Measurements from ENCODE around the gene DAGLB.

Gene DAGLB

DNA sequence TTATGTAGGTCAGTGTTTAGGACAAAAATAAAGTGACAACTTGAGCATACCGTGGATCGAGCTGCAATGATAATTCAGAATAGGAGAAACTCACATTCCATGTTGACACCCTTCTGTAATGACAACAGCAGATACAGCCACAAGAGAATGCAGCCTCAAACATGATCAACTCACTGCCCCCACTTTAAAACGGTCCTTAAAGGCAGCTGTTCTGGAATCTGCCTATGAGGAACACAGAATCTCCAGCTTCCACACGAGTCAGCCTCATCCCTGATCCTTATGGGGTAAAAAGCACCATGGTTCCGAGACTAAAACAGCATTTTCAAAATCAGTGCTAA, 32.5 kb upstream of the DAGLB start:
- no peak overlapping the region for H3K4me3 ChIP-seq (ENCODE audit: low read depth, low read length)
- in situ Hi-C loops (cut with HindIII; ENCODE audit: low sequenced_read_pairs): no loop called here
- TF ChIP-seq, protein P1, sequence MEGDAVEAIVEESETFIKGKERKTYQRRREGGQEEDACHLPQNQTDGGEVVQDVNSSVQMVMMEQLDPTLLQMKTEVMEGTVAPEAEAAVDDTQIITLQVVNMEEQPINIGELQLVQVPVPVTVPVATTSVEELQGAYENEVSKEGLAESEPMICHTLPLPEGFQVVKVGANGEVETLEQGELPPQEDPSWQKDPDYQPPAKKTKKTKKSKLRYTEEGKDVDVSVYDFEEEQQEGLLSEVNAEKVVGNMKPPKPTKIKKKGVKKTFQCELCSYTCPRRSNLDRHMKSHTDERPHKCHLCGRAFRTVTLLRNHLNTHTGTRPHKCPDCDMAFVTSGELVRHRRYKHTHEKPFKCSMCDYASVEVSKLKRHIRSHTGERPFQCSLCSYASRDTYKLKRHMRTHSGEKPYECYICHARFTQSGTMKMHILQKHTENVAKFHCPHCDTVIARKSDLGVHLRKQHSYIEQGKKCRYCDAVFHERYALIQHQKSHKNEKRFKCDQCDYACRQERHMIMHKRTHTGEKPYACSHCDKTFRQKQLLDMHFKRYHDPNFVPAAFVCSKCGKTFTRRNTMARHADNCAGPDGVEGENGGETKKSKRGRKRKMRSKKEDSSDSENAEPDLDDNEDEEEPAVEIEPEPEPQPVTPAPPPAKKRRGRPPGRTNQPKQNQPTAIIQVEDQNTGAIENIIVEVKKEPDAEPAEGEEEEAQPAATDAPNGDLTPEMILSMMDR (IDR thresholded peaks at IDR 0.05; ENCODE audit: low read depth, low read length, missing control alignments): no peak
- DNase-seq (ENCODE audit: low read depth): no peak

DNA sequence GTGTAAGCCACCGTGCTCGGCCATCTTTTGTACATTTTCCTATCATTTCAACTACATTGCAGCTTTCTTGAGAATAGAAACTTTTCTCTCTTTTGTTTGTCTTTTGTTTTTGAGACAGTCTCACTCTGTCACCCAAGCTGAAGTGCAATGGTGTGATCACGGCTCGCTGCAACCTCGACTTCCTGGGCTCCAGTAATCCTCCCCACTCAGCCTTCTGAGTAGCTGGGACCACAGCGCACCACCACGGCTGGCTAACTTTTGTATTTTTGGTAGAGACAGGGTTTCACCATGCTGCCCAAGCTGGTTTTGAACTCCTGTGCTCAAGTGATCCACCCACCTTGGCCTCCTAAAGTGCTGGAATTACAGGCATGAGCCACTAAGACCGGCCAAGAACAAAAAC, 31.3 kb upstream of the DAGLB start:
- in situ Hi-C loops (cut with HindIII; ENCODE audit: low sequenced_read_pairs): no loop called here
- H3K4me3 ChIP-seq (ENCODE audit: low read depth, low read length): no peak overlapping the region
- TF ChIP-seq, protein P1 (IDR thresholded peaks at IDR 0.05; ENCODE audit: low read depth, low read length, missing control alignments): no peak
- DNase-seq (ENCODE audit: low read depth): no peak

DNA sequence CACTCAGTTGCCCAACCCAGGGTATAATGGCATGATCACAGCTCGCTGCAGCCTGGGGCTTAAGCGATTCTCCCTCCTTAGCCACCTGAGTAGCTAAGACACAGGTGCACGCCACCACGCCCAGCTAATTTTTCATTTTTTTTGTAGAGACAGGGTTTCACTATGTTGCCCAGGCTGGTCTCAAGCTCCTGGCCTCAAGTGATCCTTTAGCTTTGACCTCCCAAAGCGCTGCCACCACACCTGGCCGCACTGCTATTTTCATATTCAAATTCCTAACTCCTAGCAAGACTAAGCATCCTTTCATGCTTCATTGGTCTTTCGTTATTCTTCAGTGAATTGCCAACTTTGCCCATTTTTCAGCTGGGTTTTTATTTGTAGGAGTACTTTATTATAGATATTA, 30.4 kb upstream of the DAGLB start:
- TF ChIP-seq, protein P1 (IDR thresholded peaks at IDR 0.05; ENCODE audit: low read depth, low read length, missing control alignments): no peak
- in situ Hi-C loops (cut with HindIII; ENCODE audit: low sequenced_read_pairs): no loop called here
- no peak overlapping the region for H3K4me3 ChIP-seq (ENCODE audit: low read depth, low read length)
- no peak for DNase-seq (ENCODE audit: low read depth)

DNA sequence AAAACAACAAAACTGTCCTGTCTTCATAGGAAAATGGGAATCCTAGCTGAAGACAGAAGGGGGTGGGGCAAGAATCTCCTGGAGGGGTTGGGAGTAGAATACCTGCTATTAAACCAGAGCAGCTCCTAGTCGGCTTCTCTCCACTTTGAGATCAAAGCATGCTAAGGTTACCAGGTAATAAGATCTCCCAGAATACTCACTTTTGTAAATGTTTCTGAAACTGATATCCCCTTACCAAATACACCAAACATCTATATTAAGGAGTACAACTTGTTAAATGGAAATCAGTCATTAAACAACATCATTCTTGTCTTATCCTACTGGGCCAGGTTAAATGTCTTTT, 29.5 kb upstream of the DAGLB start:
- in situ Hi-C loops (cut with HindIII; ENCODE audit: low sequenced_read_pairs): no loop called here
- no peak for DNase-seq (ENCODE audit: low read depth)
- no peak overlapping the region for H3K4me3 ChIP-seq (ENCODE audit: low read depth, low read length)
- TF ChIP-seq, protein P1 (IDR thresholded peaks at IDR 0.05; ENCODE audit: low read depth, low read length, missing control alignments): no peak

DNA sequence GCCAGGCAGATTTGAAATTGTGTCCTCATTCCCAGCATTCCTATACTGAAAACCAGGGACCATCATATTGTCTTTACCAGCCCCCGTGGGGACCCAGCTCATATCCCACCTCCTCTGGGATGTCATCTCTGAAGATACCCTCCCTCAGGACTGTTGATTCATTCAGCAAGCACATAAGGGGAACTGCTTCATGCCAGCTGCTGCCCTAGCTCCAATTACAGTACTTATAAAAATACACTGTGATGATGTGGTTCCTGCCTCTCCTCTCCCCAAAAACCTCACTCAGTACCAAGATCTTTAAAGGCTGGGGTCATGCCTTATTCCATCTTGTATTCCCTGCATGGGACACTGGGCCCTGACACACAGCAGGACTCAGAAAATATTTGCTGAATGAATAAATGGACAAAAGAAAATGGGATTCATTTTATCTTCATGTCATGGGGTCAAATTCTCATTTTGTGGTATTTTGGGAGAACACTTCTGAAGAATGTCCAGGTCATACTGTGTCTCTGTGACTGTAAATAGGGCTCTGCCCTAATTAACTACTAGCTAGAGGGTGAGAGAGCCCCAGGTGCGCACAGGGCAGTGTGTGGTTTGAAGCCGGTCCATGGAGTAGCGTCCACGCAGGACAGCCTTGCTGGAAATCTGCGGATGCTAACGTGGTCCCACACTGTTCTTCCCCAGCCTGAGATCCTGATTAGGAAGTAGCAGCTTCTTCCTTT, 29.0 kb upstream of the DAGLB start:
- no peak overlapping the region for H3K4me3 ChIP-seq (ENCODE audit: low read depth, low read length)
- TF ChIP-seq, protein P1 (IDR thresholded peaks at IDR 0.05; ENCODE audit: low read depth, low read length, missing control alignments): no peak
- in situ Hi-C loops (cut with HindIII; ENCODE audit: low sequenced_read_pairs): no loop called here
- DNase-seq (ENCODE audit: low read depth): no peak

DNA sequence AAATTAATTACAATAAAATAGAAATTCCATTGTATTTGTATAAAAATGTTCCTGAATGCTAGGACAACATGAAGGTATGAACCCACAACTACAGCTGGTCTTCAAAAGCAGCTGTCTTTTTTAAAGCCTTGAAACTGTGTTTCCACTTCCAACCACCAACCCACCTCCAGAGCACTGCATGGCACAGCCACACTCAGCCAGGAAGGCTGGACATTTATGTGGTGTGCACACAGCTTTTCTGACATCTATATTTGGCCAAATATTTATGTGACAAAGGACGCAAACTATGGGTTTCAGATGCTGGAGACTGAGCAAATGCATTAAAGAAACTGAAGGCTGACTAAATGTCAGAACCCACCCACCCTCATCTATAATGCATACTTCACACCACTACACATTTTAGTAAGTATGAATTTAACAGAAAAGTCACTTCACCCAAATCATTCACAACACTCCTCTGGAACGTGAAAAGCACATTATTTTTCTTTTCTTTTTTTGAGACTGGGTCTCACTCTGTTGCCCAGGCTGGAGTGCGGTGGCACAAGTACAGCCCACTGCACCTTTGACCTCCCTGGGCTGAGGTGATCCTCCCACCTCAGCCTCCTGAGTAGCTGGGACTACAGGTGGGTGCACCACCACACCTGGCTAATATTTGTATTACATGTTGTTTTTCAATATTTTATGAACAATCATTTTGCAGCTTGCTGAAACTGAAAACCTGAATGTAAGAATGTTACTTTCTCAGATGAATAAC, 27.9 kb upstream of the DAGLB start:
- no peak overlapping the region for H3K4me3 ChIP-seq (ENCODE audit: low read depth, low read length)
- TF ChIP-seq, protein P1 (IDR thresholded peaks at IDR 0.05; ENCODE audit: low read depth, low read length, missing control alignments): no peak
- in situ Hi-C loops (cut with HindIII; ENCODE audit: low sequenced_read_pairs): no loop called here
- DNase-seq (ENCODE audit: low read depth): no peak

Data from astrocyte of the cerebellum (primary cell).